Nephron progenitor cell (in vitro differentiated cells): Measurements from ENCODE around the gene MLXIPL.
A peak's percentile ranks its signal among the peaks of the same experiment; 100 is the strongest.

ENCODE experiments used
- DNase-seq: peaks from one replicate; pipeline ENCODE4 v3.0.0; 2021
- H3K27ac Mint-ChIP-seq: 2 replicates; pipeline ENCODE4 v1.8.0; 2021; ENCODE audit warnings: mild to moderate bottlenecking, moderate library complexity, mixed read lengths
- H3K27me3 Mint-ChIP-seq: 2 replicates; pipeline ENCODE4 v1.8.0; 2021; ENCODE audit warnings: mild to moderate bottlenecking, low read depth, mixed read lengths; ENCODE audit not compliant: poor library complexity
- H3K36me3 Mint-ChIP-seq: 2 replicates; pipeline ENCODE4 v1.8.0; 2021; ENCODE audit warnings: low read depth, mixed read lengths
- H3K4me1 Mint-ChIP-seq: 2 replicates; pipeline ENCODE4 v1.8.0; 2021; ENCODE audit warnings: mixed read lengths
- H3K4me3 Mint-ChIP-seq: 2 replicates; pipeline ENCODE4 v1.8.0; 2021; ENCODE audit warnings: mild to moderate bottlenecking, moderate library complexity, mixed read lengths
- H3K9me3 Mint-ChIP-seq: 2 replicates; pipeline ENCODE4 v1.8.0; 2021; ENCODE audit warnings: mild to moderate bottlenecking, moderate library complexity, mixed read lengths
- TF ChIP-seq, protein P1 (sequence below): fragments of 200-600 bp; sonication (generic); IDR thresholded peaks from 2 replicates; pipeline ENCODE4 v1.5.0; 2021; ENCODE audit warnings: antibody characterized with exemption

Gene MLXIPL

DNA sequence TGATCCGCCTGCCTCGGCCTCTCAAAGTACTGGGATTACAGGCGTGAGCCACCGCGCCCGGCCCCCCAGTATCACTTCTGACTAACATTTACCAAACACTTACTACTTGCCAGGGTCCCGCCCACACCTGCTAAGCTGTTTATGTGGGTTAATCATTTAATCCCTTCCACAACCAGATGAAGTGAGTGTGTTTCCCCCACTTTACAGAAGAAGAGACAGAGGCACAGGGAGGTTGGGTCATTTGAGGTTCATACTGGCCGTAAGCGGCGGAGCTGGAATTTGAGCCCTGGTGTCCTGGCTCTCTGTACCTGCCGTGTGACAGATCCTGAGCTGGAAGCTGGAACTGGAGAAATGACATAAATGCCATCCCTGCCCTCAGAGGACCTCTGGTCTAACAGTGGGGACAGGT is 28.2 kb upstream of the MLXIPL start:
- TF ChIP-seq, protein P1, sequence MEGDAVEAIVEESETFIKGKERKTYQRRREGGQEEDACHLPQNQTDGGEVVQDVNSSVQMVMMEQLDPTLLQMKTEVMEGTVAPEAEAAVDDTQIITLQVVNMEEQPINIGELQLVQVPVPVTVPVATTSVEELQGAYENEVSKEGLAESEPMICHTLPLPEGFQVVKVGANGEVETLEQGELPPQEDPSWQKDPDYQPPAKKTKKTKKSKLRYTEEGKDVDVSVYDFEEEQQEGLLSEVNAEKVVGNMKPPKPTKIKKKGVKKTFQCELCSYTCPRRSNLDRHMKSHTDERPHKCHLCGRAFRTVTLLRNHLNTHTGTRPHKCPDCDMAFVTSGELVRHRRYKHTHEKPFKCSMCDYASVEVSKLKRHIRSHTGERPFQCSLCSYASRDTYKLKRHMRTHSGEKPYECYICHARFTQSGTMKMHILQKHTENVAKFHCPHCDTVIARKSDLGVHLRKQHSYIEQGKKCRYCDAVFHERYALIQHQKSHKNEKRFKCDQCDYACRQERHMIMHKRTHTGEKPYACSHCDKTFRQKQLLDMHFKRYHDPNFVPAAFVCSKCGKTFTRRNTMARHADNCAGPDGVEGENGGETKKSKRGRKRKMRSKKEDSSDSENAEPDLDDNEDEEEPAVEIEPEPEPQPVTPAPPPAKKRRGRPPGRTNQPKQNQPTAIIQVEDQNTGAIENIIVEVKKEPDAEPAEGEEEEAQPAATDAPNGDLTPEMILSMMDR = no peak
- Mint-ChIP-seq H3K27ac (no peak overlapping the region), H3K9me3 (peaks cover 10% of the 10 kb centered on the region), H3K36me3 (no peaks in the 10 kb centered on the region), H3K4me3 (no peak overlapping the region), H3K27me3 (peaks cover 63% of the 10 kb centered on the region), H3K4me1 (peaks cover 14% of the 10 kb centered on the region)
- DNase-seq = no peak

DNA sequence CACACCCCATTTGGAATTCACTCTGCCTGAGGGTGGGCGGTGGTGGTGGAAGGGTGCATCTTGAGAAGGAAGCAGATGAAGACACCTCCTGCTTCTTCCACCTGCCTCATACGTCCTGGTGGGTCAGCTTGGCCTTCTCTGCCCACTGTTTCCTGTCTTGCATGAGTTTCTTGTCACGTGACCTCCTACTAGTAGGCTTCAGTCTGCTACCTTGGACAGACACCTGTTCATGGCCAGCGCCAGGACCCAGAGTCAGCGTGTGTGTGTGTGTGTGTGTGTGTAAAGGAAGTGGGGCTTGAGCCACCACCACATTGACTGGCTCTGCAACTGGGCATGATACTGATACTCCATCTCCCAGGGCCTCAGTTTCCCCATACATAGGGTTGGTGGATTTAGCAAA is 26.2 kb upstream of the MLXIPL start:
- no peak for DNase-seq
- Mint-ChIP-seq H3K4me1 (peaks cover 17% of the 10 kb centered on the region), H3K36me3 (no peaks in the 10 kb centered on the region), H3K9me3 (peaks cover 8% of the 10 kb centered on the region), H3K27me3 (peaks cover 83% of the 10 kb centered on the region), H3K4me3 (no peak overlapping the region), H3K27ac (no peak overlapping the region)
- TF ChIP-seq, protein P1 = no peak

DNA sequence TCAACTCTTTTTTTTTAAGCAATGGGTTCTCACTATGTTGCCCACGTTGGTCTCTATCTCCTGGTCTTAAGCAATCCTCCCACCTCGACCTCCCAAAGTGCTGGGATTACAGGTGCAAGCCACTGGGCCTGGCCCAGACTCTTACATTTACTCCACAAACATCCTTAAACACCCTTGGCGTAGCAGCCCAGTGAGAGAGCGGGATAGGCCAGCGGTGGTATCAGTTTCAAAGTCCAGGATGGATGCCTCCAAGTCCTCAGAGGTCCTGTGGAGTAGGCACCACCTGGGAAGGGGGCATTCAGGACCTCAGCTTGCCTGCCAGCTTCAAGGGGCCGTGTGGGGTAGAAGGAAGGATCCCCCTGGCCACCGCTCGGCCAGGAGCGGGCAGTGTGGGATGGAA is 25.3 kb upstream of the MLXIPL start:
- H3K4me1 Mint-ChIP-seq = peaks cover 17% of the 10 kb centered on the region
- TF ChIP-seq, protein P1 = no peak

DNA sequence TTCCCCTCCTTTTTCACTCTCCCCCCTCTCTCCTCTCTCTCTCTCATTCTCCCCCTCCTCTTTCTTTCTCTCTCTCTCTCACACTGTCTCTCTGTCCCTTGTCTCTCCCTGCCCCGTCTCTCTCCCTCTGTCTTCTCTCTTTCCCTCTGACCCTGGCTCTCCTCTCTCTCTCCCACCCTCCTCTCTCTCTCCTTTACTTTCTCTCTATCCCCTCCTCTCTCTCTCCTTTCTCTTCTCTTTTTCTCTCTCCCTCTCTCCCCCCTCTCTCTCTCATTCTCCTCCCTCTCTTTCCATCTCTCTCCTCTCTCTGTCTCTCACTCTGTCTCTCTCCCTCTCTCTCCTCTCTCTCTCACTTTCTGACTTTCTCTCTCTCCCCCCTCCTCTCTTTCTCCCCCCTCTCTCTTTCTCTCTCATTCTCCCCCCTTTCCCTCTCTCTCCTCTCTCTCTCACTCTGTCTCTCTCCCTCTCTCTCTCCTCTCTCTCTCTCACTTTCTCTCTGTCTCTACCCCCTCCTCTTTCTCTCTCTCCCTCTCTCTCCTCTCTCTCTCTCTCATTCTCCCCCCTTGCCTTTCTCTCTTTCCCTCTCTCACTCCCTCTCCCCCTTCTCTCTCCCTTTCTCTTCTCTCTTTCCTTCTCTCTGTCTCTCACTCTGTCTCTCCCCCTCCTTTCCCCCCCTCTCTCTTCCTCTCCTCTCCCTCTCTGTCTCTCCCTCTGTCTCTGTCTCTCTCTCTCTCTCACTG is 24.4 kb upstream of the MLXIPL start:
- Mint-ChIP-seq H3K4me3 (peak overlapping the region; percentile 78), H3K36me3 (no peaks in the 10 kb centered on the region), H3K27ac (no peak overlapping the region), H3K9me3 (no peaks in the 10 kb centered on the region), H3K27me3 (peaks cover 91% of the 10 kb centered on the region), H3K4me1 (peaks cover 17% of the 10 kb centered on the region)
- no peak for DNase-seq
- TF ChIP-seq, protein P1 = no peak

More for the DNA sequence above, 25.3 kb upstream of the MLXIPL start:
- peaks cover 87% of the 10 kb centered on the region for H3K27me3 Mint-ChIP-seq
- no peak for DNase-seq
- H3K9me3 Mint-ChIP-seq = peaks cover 3% of the 10 kb centered on the region
- no peaks in the 10 kb centered on the region for H3K36me3 Mint-ChIP-seq
- H3K27ac Mint-ChIP-seq = no peak overlapping the region
- peak overlapping the region; percentile 50 for H3K4me3 Mint-ChIP-seq

DNA sequence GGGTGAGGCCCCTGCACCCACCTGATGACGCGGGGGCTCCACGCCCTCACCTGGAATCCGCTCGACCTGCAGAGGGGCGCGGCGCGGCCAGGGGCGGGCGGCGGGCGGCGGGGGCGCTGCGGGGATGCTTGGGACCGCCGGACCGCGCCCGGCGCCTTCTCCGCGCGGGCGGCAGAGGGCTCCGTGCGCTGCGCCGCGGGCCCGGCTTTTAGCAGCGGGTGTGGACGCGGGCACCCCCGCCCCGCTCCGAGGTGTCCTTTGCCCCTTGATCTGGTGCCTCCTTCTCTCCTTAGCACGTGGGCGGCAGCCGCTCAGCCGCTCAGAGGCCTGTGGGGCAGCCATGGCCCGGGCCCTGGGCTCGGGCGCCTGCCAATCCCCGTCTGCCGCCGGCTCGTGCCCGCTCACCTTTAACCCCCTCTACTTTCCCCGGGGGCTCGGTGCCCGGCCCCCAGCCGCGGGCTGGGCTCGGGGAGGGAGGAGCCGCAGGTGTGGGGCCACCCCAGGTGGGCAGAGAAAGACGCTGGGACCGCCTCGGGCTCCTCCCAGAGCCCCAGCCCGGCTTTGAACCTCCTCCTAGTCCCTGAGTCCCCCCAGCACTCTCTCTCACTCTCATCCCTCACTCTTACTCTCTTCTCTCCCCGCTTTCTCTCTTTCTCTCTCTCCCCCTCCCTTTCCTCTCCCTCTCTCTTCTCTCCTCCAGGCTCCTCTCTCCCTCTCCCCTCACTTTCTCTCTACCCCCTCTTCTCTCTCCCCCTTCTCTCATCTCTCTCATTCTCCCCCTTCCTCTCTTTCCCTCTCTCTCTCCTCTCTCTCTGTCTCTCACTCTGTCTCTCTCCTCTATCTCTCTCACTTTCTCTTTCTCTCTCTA is 23.6 kb upstream of the MLXIPL start:
- TF ChIP-seq, protein P1 = no peak
- peak overlapping the region; percentile 78 for H3K4me3 Mint-ChIP-seq
- no peaks in the 10 kb centered on the region for H3K9me3 Mint-ChIP-seq

More for the DNA sequence above, 23.6 kb upstream of the MLXIPL start:
- Mint-ChIP-seq H3K27me3 (peaks cover 90% of the 10 kb centered on the region), H3K36me3 (no peaks in the 10 kb centered on the region), H3K27ac (no peak overlapping the region), H3K4me1 (peaks cover 17% of the 10 kb centered on the region)
- peak; percentile 49 for DNase-seq
